Caco-2 (cell line): ENCODE results near the gene SPRED2. TPM values are rescaled to one million over a fixed set of nuclear protein-coding genes. Genes with fewer than 3 reads are reported as not detected.

Experiments used
- BruUV-seq: library from RNA; stranded (reverse); fragments of 400-500 nt; replicated peaks from 2 replicates; lab custom pipeline; 2021; lab: Mats Ljungman, UMichigan
- CTCF ChIA-PET: fragments of 300-600 bp; sonication (Branson Sonifier 250); formaldehyde crosslinking; loops from one replicate; lab custom pipeline; 2022; ENCODE audit warnings: antibody characterized with exemption; lab: Charles Lee
- POLR2A ChIA-PET: fragments of 300-600 bp; sonication (Branson Sonifier 250); formaldehyde crosslinking; loops from one replicate; lab custom pipeline; 2022; ENCODE audit warnings: antibody characterized with exemption; lab: Charles Lee
- DNase-seq, 2 experiments: peaks; one replicate each; pipeline versions ENCODE4 v3.0.0 to v3.0.0-alpha.2; 2020 to 2022
- H3K27me3 ChIP-seq: replicated peaks from 2 replicates; pipeline ENCODE4 v1.6.0; 2011; ENCODE audit warnings: low read length; ENCODE audit not compliant: control insufficient read depth, insufficient read depth
- H3K36me3 ChIP-seq: 2 replicates; pipeline ENCODE4 v1.5.1; 2011; ENCODE audit warnings: low read length; ENCODE audit not compliant: control insufficient read depth, insufficient read depth
- H3K4me1 ChIP-seq: fragments of 250-450 bp; sonication (Bioruptor Pico); 2 replicates; pipeline ENCODE4 v1.5.1; 2020; ENCODE audit warnings: mild to moderate bottlenecking
- H3K4me3 ChIP-seq: 2 replicates; pipeline ENCODE4 v1.5.1; 2011; ENCODE audit warnings: low read depth, mild to moderate bottlenecking, control low read depth, low read length
- H3K9me3 ChIP-seq: fragments of 250-450 bp; sonication (Bioruptor Pico); 2 replicates; pipeline ENCODE4 v1.5.1; 2020; ENCODE audit warnings: mild to moderate bottlenecking, moderate library complexity
- H3K27ac Mint-ChIP-seq: one replicate; pipeline ENCODE4 v1.8.0; 2022; ENCODE audit warnings: mixed read lengths; ENCODE audit not compliant: unreplicated experiment
- H3K27me3 Mint-ChIP-seq: one replicate; pipeline ENCODE4 v1.8.0; 2022; ENCODE audit warnings: mixed read lengths; ENCODE audit not compliant: insufficient read depth, unreplicated experiment
- H3K36me3 Mint-ChIP-seq: one replicate; pipeline ENCODE4 v1.8.0; 2022; ENCODE audit warnings: mild to moderate bottlenecking, mixed read lengths; ENCODE audit not compliant: insufficient read depth, unreplicated experiment
- H3K4me1 Mint-ChIP-seq: one replicate; pipeline ENCODE4 v1.8.0; 2022; ENCODE audit warnings: low read depth, mixed read lengths; ENCODE audit not compliant: unreplicated experiment
- H3K4me3 Mint-ChIP-seq: one replicate; pipeline ENCODE4 v1.8.0; 2022; ENCODE audit warnings: mild to moderate bottlenecking, moderate library complexity, mixed read lengths; ENCODE audit not compliant: unreplicated experiment
- H3K9me3 Mint-ChIP-seq: one replicate; pipeline ENCODE4 v1.8.0; 2022; ENCODE audit warnings: mixed read lengths; ENCODE audit not compliant: unreplicated experiment
- intact Hi-C: fragments of 100-400 bp; cut with micrococcal nuclease; formaldehyde crosslinking; loops from one replicate; pipeline ENCODE4 v1.10.0; 2022; ENCODE audit not compliant: unreplicated experiment
- total RNA-seq: library from RNA; stranded (reverse); gene quantifications from 2 replicates; pipeline ENCODE4 v1.2.3, GENCODE V29; 2022
- TF ChIP-seq, protein P1 (sequence below), 2 experiments: fragments of 200-600 bp in 1 of 2; IDR thresholded peaks; 1 replicate in 1 of 2; 2 replicates in 1 of 2; pipeline versions ENCODE4 v1.5.1 to v1.8.0; 2011 to 2022; ENCODE audit warnings: antibody characterized with exemption in 1 of 2, control low read depth in 1 of 2, inconsistent platforms in 1 of 2, low read depth in 1 of 2, low read length in 1 of 2, mild to moderate bottlenecking in 1 of 2, moderate library complexity in 1 of 2; ENCODE audit not compliant: insufficient read depth in 1 of 2, severe bottlenecking in 1 of 2, unreplicated experiment in 1 of 2

The SPRED2 gene
- total RNA-seq, 1 experiment from 2014 or later, result 49.9 TPM

DNA sequence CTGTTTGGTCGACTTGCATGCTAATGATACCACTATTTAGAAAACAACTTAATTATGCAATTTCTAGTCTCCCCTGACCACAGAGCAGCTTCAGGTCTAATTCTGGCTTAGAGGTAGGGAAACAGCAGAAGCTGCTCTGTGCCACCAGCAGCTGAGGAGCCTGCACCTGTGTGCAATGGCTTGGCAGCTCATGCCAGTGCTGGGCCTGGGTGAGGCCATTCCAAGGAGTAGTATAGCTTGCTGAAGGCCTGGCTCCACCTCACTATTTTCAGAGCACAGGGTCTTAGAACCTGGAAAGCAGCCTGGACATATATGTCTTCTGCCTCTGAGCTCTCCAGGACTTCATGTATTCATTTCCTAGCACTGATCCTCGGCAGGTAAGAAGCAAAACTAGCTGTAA lies 62.8 kb downstream of the SPRED2 start:
- H3K4me3 ChIP-seq, result no peak overlapping the region
- H3K9me3 Mint-ChIP-seq, result no peaks in the 10 kb centered on the region
- H3K27ac Mint-ChIP-seq, result peak overlapping the region; percentile 37
- intact Hi-C loops, result no loop called here
- peaks cover 20% of the 10 kb centered on the region for H3K36me3 Mint-ChIP-seq
- no peaks in the 10 kb centered on the region for H3K27me3 ChIP-seq
- H3K27me3 Mint-ChIP-seq, result no peaks in the 10 kb centered on the region
- H3K36me3 ChIP-seq, result no peaks in the 10 kb centered on the region
- ChIA-PET POLR2A (no interaction called here), CTCF (no interaction called here)
- H3K4me1 ChIP-seq, result peaks cover 64% of the 10 kb centered on the region
- no peak for DNase-seq
- BruUV-seq, result no TSS peak
- peaks cover 71% of the 10 kb centered on the region for H3K4me1 Mint-ChIP-seq
- H3K9me3 ChIP-seq, result no peaks in the 10 kb centered on the region
- no peak overlapping the region for H3K4me3 Mint-ChIP-seq
- TF ChIP-seq, protein P1, sequence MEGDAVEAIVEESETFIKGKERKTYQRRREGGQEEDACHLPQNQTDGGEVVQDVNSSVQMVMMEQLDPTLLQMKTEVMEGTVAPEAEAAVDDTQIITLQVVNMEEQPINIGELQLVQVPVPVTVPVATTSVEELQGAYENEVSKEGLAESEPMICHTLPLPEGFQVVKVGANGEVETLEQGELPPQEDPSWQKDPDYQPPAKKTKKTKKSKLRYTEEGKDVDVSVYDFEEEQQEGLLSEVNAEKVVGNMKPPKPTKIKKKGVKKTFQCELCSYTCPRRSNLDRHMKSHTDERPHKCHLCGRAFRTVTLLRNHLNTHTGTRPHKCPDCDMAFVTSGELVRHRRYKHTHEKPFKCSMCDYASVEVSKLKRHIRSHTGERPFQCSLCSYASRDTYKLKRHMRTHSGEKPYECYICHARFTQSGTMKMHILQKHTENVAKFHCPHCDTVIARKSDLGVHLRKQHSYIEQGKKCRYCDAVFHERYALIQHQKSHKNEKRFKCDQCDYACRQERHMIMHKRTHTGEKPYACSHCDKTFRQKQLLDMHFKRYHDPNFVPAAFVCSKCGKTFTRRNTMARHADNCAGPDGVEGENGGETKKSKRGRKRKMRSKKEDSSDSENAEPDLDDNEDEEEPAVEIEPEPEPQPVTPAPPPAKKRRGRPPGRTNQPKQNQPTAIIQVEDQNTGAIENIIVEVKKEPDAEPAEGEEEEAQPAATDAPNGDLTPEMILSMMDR (IDR thresholded peaks at IDR 0.05; ENCODE audit: insufficient read depth in 1 of 2, low read depth in 1 of 2, low read length in 1 of 2, severe bottlenecking in 1 of 2, unreplicated experiment in 1 of 2), result no peak

DNA sequence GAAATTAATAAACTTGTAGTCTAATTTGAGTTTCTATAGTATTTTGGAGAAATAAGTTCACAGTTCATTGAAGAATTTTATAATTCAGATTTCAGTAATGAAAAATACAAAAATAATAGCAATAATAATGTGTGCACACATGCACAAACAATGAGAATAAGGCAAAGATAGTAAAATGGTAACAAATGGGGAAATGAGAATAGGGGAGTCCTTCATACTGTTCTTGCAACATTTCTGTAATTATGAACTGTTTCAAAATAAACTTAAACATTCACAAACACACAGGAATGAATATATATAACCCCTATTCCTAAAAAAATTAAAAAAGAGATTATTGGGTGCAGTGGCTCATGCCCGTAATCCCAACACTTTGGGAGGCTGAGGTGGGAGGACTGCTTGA lies 63.9 kb downstream of the SPRED2 start:
- POLR2A ChIA-PET, result no interaction called here
- H3K4me1 ChIP-seq, result peaks cover 64% of the 10 kb centered on the region
- TF ChIP-seq, protein P1 (IDR thresholded peaks at IDR 0.05; ENCODE audit: insufficient read depth in 1 of 2, low read depth in 1 of 2, low read length in 1 of 2, severe bottlenecking in 1 of 2, unreplicated experiment in 1 of 2), result no peak
- H3K9me3 ChIP-seq, result no peaks in the 10 kb centered on the region
- Mint-ChIP-seq H3K27ac (peak overlapping the region; percentile 77), H3K36me3 (peaks cover 20% of the 10 kb centered on the region), H3K4me3 (no peak overlapping the region), H3K27me3 (no peaks in the 10 kb centered on the region), H3K9me3 (no peaks in the 10 kb centered on the region), H3K4me1 (peaks cover 72% of the 10 kb centered on the region)
- H3K4me3 ChIP-seq, result no peak overlapping the region
- no peaks in the 10 kb centered on the region for H3K27me3 ChIP-seq
- intact Hi-C loops, result no loop called here
- no peak for DNase-seq
- BruUV-seq, result no TSS peak
- no peaks in the 10 kb centered on the region for H3K36me3 ChIP-seq
- CTCF ChIA-PET, result no interaction called here

DNA sequence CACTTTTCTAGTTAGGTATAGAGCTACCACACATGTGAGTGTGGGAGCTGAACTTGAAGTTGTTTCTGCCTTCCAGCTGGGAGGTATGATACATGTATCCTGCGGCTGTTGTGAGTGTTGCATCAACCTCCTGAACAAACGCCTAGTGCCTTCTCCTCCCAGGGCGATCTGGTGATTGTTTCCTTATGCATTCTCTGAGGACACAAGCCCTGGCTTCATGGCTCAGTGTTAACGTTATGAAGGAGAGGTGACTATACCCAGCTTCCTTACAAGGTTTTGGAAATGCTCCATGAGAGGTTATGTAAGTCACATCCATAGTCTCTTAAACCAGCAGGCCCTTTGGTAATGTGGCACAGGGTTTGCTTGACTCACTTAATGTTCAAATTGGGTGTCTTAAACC lies 64.9 kb downstream of the SPRED2 start:
- no TSS peak for BruUV-seq
- Histone ChIP-seq H3K9me3 (no peaks in the 10 kb centered on the region), H3K4me3 (no peak overlapping the region), H3K27me3 (no peaks in the 10 kb centered on the region), H3K4me1 (peaks cover 60% of the 10 kb centered on the region), H3K36me3 (no peaks in the 10 kb centered on the region)
- Mint-ChIP-seq H3K9me3 (no peaks in the 10 kb centered on the region), H3K4me3 (no peak overlapping the region), H3K27me3 (no peaks in the 10 kb centered on the region), H3K27ac (peak overlapping the region; percentile 77), H3K36me3 (peaks cover 20% of the 10 kb centered on the region), H3K4me1 (peaks cover 66% of the 10 kb centered on the region)
- ChIA-PET POLR2A (interaction anchor here (0.6 kb wide), 1 partner anchor 1573 kb away, joined by 8 read pairs; no protein-coding TSS in a partner anchor), CTCF (no interaction called here)
- TF ChIP-seq, protein P1 (IDR thresholded peaks at IDR 0.05; ENCODE audit: insufficient read depth in 1 of 2, low read depth in 1 of 2, low read length in 1 of 2, severe bottlenecking in 1 of 2, unreplicated experiment in 1 of 2), result no peak
- peak in 1 of 2 experiments; percentile 24 for DNase-seq
- intact Hi-C loops, result no loop called here
